Chondrocyte (in vitro differentiated cells): ENCODE measurements around the gene RABGAP1. TPM values are rescaled to one million over a fixed set of nuclear protein-coding genes. Genes with fewer than 3 reads are reported as not detected.

Source experiments
- DNase-seq: peaks from one replicate; pipeline ENCODE4 v3.0.0; 2021; ENCODE audit warnings: mixed read lengths, low spot score
- H3K27ac Mint-ChIP-seq: one replicate; pipeline ENCODE4 v1.8.0; 2021; ENCODE audit warnings: mild to moderate bottlenecking, moderate library complexity, mixed read lengths; ENCODE audit not compliant: unreplicated experiment
- H3K27me3 Mint-ChIP-seq: 2 replicates; pipeline ENCODE4 v1.8.0; 2021; ENCODE audit warnings: low read depth, mixed read lengths
- H3K36me3 Mint-ChIP-seq: 2 replicates; pipeline ENCODE4 v1.8.0; 2021; ENCODE audit warnings: low read depth, mixed read lengths
- H3K4me1 Mint-ChIP-seq: 2 replicates; pipeline ENCODE4 v1.8.0; 2021; ENCODE audit warnings: low read depth, mild to moderate bottlenecking, mixed read lengths
- H3K4me3 Mint-ChIP-seq: one replicate; pipeline ENCODE4 v1.8.0; 2021; ENCODE audit warnings: mild to moderate bottlenecking, moderate library complexity, mixed read lengths; ENCODE audit not compliant: unreplicated experiment
- H3K9me3 Mint-ChIP-seq: 2 replicates; pipeline ENCODE4 v1.8.0; 2021; ENCODE audit warnings: low read depth, mixed read lengths
- total RNA-seq: library from RNA; stranded (reverse); gene quantifications from 3 replicates; pipeline ENCODE4 v1.2.1, GENCODE V29; 2021
- TF ChIP-seq, protein P1 (sequence below): fragments of 200-600 bp; sonication (generic); IDR thresholded peaks from 2 replicates; pipeline ENCODE4 v1.5.0; 2021; ENCODE audit warnings: antibody characterized with exemption, mild to moderate bottlenecking, moderate library complexity

Gene RABGAP1
- total RNA-seq, 1 donor from 2014 or later: 91.8 TPM

DNA sequence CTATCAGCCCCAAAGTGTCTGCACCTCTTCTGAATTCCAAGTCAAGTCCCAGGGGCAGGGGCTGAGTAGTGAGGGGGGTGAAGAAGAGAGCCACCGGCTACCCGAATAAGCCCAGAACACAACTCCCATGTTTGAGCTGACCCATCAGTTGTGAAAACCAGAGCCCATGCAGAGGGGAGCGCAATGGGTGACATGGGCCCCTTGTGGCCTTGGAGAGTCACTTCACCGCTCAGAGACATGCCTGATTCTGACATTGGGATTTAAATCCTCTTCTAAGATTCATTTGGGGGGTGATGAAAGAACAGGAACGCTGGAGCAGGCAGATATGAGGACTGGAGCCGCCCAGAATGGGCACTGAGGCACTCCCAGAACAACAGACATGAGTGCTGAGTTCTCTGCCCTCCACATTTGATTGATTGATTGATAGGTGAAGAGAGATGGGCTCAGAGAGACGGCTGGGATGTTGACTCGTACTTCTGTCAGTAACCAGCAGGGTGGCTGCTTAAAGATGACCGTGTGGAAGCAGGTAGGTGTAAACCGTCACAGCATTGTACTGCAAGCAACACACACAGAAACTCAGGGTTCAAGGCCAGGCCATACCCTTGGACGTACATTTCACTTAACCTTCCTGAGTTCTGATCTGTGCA, 166.9 kb downstream of the RABGAP1 start:
- Mint-ChIP-seq H3K27me3 (no peaks in the 10 kb centered on the region), H3K4me1 (peaks cover 5% of the 10 kb centered on the region), H3K36me3 (peaks cover 37% of the 10 kb centered on the region), H3K27ac (peak overlapping the region; percentile 45), H3K9me3 (no peaks in the 10 kb centered on the region), H3K4me3 (no peak overlapping the region)
- TF ChIP-seq, protein P1, sequence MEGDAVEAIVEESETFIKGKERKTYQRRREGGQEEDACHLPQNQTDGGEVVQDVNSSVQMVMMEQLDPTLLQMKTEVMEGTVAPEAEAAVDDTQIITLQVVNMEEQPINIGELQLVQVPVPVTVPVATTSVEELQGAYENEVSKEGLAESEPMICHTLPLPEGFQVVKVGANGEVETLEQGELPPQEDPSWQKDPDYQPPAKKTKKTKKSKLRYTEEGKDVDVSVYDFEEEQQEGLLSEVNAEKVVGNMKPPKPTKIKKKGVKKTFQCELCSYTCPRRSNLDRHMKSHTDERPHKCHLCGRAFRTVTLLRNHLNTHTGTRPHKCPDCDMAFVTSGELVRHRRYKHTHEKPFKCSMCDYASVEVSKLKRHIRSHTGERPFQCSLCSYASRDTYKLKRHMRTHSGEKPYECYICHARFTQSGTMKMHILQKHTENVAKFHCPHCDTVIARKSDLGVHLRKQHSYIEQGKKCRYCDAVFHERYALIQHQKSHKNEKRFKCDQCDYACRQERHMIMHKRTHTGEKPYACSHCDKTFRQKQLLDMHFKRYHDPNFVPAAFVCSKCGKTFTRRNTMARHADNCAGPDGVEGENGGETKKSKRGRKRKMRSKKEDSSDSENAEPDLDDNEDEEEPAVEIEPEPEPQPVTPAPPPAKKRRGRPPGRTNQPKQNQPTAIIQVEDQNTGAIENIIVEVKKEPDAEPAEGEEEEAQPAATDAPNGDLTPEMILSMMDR: peak; percentile 12
- no peak for DNase-seq

DNA sequence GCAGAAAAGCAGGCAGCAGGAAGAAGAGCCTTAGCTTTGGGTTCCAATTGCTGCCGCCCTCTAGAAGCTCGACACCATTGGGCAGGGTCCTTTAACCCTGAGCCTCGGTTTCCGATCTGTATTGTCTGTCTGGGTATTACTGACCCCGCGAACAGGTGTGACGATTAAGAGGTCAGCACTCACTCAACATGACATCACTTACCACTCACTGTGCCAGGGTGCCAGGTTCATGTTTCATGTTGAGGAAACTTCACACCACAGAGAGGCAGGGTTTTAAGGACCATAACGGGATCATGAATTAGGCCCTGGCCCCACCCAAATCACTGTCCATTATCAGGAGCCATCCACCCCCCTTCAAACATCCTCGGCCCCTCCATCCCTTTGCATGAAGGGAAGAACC, 168.2 kb downstream of the RABGAP1 start:
- no peak overlapping the region for H3K27ac Mint-ChIP-seq
- H3K27me3 Mint-ChIP-seq: no peaks in the 10 kb centered on the region
- TF ChIP-seq, protein P1: no peak
- H3K4me3 Mint-ChIP-seq: no peak overlapping the region
- H3K9me3 Mint-ChIP-seq: no peaks in the 10 kb centered on the region
- H3K4me1 Mint-ChIP-seq: no peaks in the 10 kb centered on the region
- DNase-seq: no peak
- H3K36me3 Mint-ChIP-seq: peaks cover 30% of the 10 kb centered on the region

DNA sequence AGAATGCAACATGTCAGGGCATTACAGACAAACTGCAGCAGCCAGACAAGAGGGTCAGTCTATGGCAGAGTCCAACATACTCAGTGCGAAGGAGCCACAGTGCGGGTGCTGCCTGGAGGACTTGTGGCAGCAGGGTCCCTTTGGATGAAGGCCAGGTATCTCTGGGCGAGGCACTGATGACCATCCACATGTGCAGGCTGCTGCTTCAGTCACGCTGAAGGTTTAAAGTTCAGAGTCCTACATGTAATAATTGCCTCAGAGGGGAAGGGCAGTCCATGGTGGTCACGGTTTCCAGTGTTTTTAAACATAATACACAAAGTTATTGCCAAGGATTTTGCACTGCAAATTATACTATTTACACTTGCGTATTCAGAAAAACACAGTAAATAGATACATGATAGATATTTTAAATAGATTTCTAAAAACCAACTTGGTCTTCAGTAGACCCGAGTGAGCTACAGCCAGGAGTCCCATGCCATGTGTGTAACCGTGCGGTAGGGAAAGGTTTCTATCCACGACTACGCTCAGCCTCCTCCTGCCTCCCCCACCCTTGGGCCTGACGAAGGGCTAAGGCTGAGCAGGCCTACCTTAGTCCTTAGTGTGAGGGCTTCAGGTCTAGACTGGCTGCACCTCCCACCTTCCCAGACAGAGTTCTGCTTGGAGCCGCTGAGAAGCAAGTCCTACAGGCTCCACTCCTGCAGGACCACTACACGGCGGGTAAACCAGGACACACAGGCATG, 168.9 kb downstream of the RABGAP1 start:
- no peak overlapping the region for H3K4me3 Mint-ChIP-seq
- H3K27ac Mint-ChIP-seq: no peak overlapping the region
- no peaks in the 10 kb centered on the region for H3K9me3 Mint-ChIP-seq
- peaks cover 26% of the 10 kb centered on the region for H3K36me3 Mint-ChIP-seq
- H3K27me3 Mint-ChIP-seq: no peaks in the 10 kb centered on the region
- TF ChIP-seq, protein P1: no peak
- no peak for DNase-seq
- no peaks in the 10 kb centered on the region for H3K4me1 Mint-ChIP-seq

DNA sequence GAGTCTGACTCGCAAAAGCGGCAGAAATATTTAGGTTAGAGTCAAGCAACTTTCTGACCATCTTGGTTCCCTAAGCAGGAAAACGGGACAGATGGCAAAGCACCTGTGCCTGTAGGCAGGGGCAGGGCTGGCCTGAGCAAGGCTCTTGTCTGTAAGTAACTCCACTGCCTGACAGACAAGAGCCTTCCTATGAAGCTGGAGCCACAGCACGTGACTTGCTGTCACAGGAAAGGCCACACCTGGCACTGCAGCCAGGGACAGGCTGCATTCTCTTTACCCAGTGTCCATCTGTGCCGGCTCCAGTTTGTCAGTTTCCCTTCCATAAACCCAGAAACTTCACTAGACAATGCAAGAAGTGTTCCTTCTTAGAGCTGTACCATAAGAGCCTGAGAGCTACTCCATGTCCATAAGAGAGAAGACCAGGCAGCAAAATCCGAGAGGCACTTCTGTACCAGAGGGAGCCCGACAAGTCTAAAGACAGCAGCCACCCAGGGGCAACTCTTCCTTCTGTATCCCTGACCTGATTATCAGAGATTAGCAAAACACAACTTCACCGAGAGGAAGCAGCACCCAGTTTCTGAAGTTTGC, 170.7 kb downstream of the RABGAP1 start:
- no peak for DNase-seq
- TF ChIP-seq, protein P1: no peak
- Mint-ChIP-seq H3K9me3 (no peaks in the 10 kb centered on the region), H3K4me3 (no peak overlapping the region), H3K27ac (peak overlapping the region; percentile 27), H3K4me1 (peaks cover 7% of the 10 kb centered on the region), H3K36me3 (peaks cover 18% of the 10 kb centered on the region), H3K27me3 (no peaks in the 10 kb centered on the region)
